HG03280 (cell line): ENCODE results near the gene TRPV5.

Source experiments
- ATAC-seq: cut with Tn5 transposase; IDR thresholded peaks from one replicate; pipeline ENCODE4 v1.9.1; 2021; ENCODE audit warnings: mild to moderate bottlenecking, moderate library complexity; ENCODE audit not compliant: unreplicated experiment

The TRPV5 gene

GRCh38 chr7:142873281-142873784 lies 60.2 kb downstream of the TRPV5 start:
- peak; percentile 87 for ATAC-seq

GRCh38 chr7:142872106-142872675 lies 61.4 kb downstream of the TRPV5 start:
- ATAC-seq, result no peak

GRCh38 chr7:142871260-142872105 lies 62.1 kb downstream of the TRPV5 start:
- no peak for ATAC-seq

- no peak for ATAC-seq
Measured at GRCh38 chr7:142870566-142871259, 62.8 kb downstream of the TRPV5 start.

GRCh38 chr7:142870147-142870559 lies 63.4 kb downstream of the TRPV5 start:
- no peak for ATAC-seq

- ATAC-seq, result no peak
Measured at GRCh38 chr7:142869434-142869833, 64.1 kb downstream of the TRPV5 start.

GRCh38 chr7:142868986-142869415 lies 64.5 kb downstream of the TRPV5 start:
- no peak for ATAC-seq

DNA sequence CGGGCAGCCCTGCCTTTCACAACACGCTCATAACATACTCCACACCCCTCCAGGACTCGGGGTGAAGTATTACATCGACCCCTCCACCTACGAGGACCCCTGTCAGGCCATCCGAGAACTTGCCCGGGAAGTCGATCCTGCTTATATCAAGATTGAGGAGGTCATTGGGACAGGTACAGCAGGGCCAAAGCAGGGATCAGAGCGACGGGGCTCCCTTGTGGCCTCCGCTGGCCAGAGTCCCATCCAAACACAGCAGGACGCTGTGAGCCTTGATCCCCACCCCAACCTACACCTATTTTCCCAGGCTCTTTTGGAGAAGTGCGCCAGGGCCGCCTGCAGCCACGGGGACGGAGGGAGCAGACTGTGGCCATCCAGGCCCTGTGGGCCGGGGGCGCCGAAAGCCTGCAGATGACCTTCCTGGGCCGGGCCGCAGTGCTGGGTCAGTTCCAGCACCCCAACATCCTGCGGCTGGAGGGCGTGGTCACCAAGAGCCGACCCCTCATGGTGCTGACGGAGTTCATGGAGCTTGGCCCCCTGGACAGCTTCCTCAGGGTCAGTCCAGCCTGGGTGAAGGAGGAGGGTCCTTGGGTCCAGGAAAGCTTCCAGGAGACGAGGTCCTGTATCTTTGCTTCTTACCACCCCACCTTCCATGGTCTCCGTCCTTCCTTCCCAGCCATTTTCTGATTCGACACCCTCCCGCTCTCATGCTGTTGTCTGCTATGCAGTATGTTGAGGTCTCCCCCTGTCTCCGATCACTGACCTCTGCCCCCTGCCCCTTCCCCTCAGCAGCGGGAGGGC lies 65.2 kb downstream of the TRPV5 start:
- no peak for ATAC-seq

DNA sequence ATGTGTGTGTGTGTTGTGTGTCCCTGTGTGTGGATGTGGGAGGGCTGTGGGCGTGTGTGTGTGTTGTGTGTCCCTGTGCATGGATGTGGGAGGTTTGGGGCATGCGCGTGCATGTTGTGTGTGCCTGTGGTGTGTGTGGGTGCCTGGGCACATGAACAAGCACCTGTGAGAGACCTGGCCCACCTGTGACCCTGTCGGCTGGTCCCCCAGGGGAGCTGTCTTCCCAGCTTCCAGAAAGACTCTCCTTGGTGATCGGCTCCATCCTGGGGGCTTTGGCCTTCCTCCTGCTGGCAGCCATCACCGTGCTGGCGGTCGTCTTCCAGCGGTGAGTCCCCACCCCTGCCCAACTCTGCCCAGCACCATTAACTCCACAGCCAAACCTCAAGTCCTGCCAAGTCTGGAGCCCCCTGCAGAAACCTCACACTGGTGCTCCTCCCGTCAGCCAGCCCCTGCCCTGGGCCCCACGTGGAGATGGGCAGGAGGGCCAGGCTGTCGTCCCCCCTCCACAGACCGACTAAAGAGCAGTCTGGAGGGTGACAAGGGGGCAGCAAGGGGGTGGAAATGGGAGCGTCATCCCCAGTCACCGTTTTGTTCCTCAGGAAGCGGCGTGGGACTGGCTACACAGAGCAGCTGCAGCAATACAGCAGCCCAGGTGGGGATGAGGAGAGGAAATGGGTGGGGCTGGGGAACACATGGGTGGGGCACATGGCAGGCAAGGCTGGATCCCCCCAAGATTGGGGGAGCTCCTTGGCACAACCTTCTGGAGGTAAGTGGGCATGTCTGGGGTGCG lies 66.0 kb downstream of the TRPV5 start:
- ATAC-seq, result no peak

GRCh38 chr7:142867097-142867378 lies 66.5 kb downstream of the TRPV5 start:
- ATAC-seq, result no peak

- ATAC-seq, result no peak
Measured at GRCh38 chr7:142866361-142867096, 67.0 kb downstream of the TRPV5 start.

DNA sequence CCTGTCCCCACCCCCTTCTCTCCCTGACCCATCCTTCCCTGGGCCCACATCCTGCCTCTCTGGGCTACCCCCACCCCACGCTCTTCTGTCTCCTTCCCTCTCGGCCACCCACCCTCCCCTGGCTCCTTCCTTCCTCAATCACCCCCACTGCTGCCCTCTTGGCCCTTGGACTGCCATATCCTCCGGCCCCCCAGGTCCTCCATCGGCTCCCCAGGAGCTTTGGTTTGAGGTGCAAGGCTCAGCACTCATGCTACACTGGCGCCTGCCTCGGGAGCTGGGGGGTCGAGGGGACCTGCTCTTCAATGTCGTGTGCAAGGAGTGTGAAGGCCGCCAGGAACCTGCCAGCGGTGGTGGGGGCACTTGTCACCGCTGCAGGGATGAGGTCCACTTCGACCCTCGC lies 67.8 kb downstream of the TRPV5 start:
- no peak for ATAC-seq

DNA sequence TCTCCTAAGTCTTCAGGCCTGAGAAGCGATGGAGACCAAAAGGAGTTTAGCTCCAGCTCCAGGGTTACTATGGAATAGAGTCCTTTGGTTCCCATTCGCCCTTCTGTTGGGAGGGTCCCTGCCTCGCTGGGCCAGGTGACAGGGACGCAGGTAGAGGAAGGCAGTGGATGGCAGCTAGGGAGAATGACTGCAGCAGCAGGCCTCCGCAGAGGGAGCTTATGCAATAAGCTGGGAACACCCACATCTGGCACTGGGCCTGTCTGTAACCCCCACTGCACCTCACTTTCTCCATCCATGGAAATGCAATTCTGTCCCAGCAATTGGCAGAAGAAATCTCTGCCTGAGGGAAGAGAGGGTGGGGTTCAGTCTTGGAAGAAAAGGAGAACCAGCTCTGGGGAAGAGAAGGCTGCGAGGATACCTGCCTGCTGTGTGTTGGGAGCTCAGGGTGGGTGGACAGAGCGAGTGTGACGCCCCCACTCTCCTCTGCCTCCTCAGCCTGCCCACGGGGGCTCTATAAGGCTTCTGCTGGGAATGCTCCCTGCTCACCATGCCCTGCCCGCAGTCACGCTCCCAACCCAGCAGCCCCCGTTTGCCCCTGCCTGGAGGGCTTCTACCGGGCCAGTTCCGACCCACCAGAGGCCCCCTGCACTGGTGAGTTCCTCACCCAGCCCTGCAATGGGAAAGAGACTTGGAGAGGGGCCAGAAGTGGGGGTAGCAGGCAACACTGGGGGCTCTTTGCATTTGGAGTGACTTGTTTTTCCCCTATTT lies 68.4 kb downstream of the TRPV5 start:
- ATAC-seq, result no peak

DNA sequence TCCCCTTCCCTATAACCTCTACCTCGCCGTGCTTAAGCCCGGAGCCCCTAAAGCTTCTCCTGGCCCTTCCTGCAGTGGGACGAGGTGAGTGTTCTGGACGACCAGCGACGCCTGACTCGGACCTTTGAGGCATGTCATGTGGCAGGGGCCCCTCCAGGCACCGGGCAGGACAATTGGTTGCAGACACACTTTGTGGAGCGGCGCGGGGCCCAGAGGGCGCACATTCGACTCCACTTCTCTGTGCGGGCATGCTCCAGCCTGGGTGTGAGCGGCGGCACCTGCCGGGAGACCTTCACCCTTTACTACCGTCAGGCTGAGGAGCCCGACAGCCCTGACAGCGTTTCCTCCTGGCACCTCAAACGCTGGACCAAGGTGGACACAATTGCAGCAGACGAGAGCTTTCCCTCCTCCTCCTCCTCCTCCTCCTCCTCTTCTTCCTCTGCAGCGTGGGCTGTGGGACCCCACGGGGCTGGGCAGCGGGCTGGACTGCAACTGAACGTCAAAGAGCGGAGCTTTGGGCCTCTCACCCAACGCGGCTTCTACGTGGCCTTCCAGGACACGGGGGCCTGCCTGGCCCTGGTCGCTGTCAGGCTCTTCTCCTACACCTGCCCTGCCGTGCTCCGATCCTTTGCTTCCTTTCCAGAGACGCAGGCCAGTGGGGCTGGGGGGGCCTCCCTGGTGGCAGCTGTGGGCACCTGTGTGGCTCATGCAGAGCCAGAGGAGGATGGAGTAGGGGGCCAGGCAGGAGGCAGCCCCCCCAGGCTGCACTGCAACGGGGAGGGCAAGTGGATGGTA lies 69.5 kb downstream of the TRPV5 start:
- no peak for ATAC-seq

DNA sequence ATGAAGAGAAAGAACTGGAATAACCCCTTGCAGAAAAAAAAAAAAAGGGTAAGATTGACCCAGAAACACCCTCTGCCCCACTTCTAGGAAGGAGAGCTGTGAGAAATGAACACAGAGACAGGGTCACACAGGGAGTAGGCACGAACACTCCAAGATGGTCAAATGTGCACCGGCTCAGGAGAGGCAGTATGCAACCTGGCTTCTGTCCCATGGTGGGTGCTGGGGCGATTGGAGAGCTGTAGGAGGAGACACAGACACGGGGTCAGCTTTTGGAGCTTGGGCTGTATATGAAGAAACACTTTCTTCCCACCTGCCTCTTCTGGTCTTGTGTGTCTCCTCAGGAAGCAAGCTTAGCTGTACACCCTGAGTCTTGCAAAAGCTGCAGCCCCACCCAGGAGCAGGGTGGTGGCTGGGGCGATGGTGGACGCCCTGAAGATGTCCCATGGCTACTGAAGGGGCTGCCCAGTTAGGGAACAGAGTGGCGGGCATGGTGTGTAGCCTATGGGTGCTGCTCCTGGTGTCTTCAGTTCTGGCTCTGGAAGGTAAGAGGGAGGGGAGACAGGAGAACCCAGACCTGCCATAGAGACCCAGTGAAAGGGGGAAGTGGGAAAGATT lies 70.7 kb downstream of the TRPV5 start:
- no peak for ATAC-seq

- ATAC-seq, result no peak
Measured at GRCh38 chr7:142862351-142862750, 71.2 kb downstream of the TRPV5 start.

GRCh38 chr7:142860968-142861367 lies 72.6 kb downstream of the TRPV5 start:
- ATAC-seq, result no peak

- ATAC-seq, result no peak
Measured at GRCh38 chr7:142859829-142860228, 73.7 kb downstream of the TRPV5 start.
